MM.1S (cell line): ENCODE data around the gene CEP170B.

Experiments used
- DNase-seq: peaks from one replicate; pipeline ENCODE4 v3.0.0-alpha.2; 2015
- H2AFZ ChIP-seq: fragments of 300-600 bp; sonication (generic); 2 replicates; pipeline ENCODE4 v1.6.0; 2016; ENCODE audit warnings: antibody characterized with exemption, low read length
- H3F3A ChIP-seq: fragments of 300-600 bp; sonication (generic); 2 replicates; pipeline ENCODE4 v1.6.1; 2016; ENCODE audit warnings: mild to moderate bottlenecking, antibody characterized with exemption, low read length, moderate library complexity, mixed read lengths; ENCODE audit not compliant: insufficient read depth
- H3K27ac ChIP-seq: fragments of 300-600 bp; sonication (generic); 2 replicates; pipeline ENCODE4 v1.5.1; 2016; ENCODE audit warnings: mild to moderate bottlenecking, low read length
- H3K27me3 ChIP-seq: fragments of 300-600 bp; sonication (generic); replicated peaks from 2 replicates; pipeline ENCODE4 v1.6.0; 2016; ENCODE audit warnings: low read length; ENCODE audit not compliant: insufficient read depth
- H3K36me3 ChIP-seq: fragments of 300-600 bp; sonication (generic); replicated peaks from 2 replicates; pipeline ENCODE4 v1.6.1; 2016; ENCODE audit warnings: mild to moderate bottlenecking, low read length, mixed read lengths; ENCODE audit not compliant: insufficient read depth
- H3K4me1 ChIP-seq: fragments of 300-600 bp; sonication (generic); 2 replicates; pipeline ENCODE4 v1.6.1; 2016; ENCODE audit warnings: low read length, mixed read lengths
- H3K4me2 ChIP-seq: fragments of 300-600 bp; sonication (generic); 2 replicates; pipeline ENCODE4 v1.6.0; 2016; ENCODE audit warnings: low read depth, low read length
- H3K4me3 ChIP-seq: fragments of 300-600 bp; sonication (generic); 2 replicates; pipeline ENCODE4 v1.5.1; 2016; ENCODE audit warnings: low read length, mixed read lengths
- H3K79me2 ChIP-seq: fragments of 300-600 bp; sonication (generic); 2 replicates; pipeline ENCODE4 v1.6.1; 2016; ENCODE audit warnings: mixed run types, low read length, mixed read lengths
- H3K9ac ChIP-seq: fragments of 300-600 bp; sonication (generic); 2 replicates; pipeline ENCODE4 v1.6.1; 2016; ENCODE audit warnings: low read length, mixed read lengths
- H3K9me2 ChIP-seq: fragments of 300-600 bp; sonication (generic); replicated peaks from 2 replicates; pipeline ENCODE4 v1.6.1; 2016; ENCODE audit warnings: mild to moderate bottlenecking, low read length, mixed read lengths; ENCODE audit not compliant: insufficient read depth
- H3K9me3 ChIP-seq: fragments of 300-600 bp; sonication (generic); replicated peaks from 2 replicates; pipeline ENCODE4 v1.6.1; 2016; ENCODE audit warnings: mild to moderate bottlenecking, low read length, mixed read lengths; ENCODE audit not compliant: insufficient read depth
- H4K20me1 ChIP-seq: fragments of 300-600 bp; sonication (generic); 2 replicates; pipeline ENCODE4 v1.6.1; 2016; ENCODE audit warnings: mild to moderate bottlenecking, low read length, moderate library complexity, mixed read lengths; ENCODE audit not compliant: insufficient read depth
- CTCF ChIP-seq: fragments of 300-600 bp; sonication (generic); IDR thresholded peaks from 2 replicates; pipeline ENCODE4 v1.5.1; 2016; ENCODE audit warnings: antibody characterized with exemption, low read length, mixed read lengths
- EZH2 ChIP-seq: fragments of 300-600 bp; sonication (generic); optimal IDR thresholded peaks from 2 replicates; pipeline ENCODE3; 2017; ENCODE audit warnings: low read depth, mild to moderate bottlenecking, antibody characterized with exemption, low read length, mixed read lengths
- EZH2phosphoT487 ChIP-seq: fragments of 300-600 bp; sonication (generic); IDR thresholded peaks from 2 replicates; pipeline ENCODE4 v1.6.1; 2018; ENCODE audit warnings: antibody characterized with exemption, low read length

Gene CEP170B

GRCh38 chr14:104872469-104873341 lies 7.6 kb downstream of the CEP170B start:
- H3K27me3 ChIP-seq: no peaks in the 10 kb centered on the region
- H3K9me2 ChIP-seq: no peaks in the 10 kb centered on the region
- no peak overlapping the region for H2AFZ ChIP-seq
- no peak for DNase-seq
- no peaks in the 10 kb centered on the region for H3F3A ChIP-seq
- no peak overlapping the region for H3K9ac ChIP-seq
- no peak overlapping the region for H3K4me3 ChIP-seq
- H3K4me2 ChIP-seq: no peak overlapping the region
- H3K27ac ChIP-seq: no peak overlapping the region
- no peaks in the 10 kb centered on the region for H4K20me1 ChIP-seq
- H3K36me3 ChIP-seq: no peaks in the 10 kb centered on the region
- no peaks in the 10 kb centered on the region for H3K4me1 ChIP-seq
- H3K9me3 ChIP-seq: no peaks in the 10 kb centered on the region
- TF ChIP-seq EZH2 (no peak), EZH2phosphoT487 (no peak), CTCF (no peak)
- no peaks in the 10 kb centered on the region for H3K79me2 ChIP-seq

- Histone ChIP-seq H3K27me3 (no peaks in the 10 kb centered on the region), H3K4me1 (no peaks in the 10 kb centered on the region), H3F3A (no peaks in the 10 kb centered on the region), H2AFZ (no peak overlapping the region), H3K27ac (no peak overlapping the region), H3K9me3 (no peaks in the 10 kb centered on the region), H3K9me2 (no peaks in the 10 kb centered on the region), H3K79me2 (no peaks in the 10 kb centered on the region), H4K20me1 (no peaks in the 10 kb centered on the region), H3K36me3 (no peaks in the 10 kb centered on the region), H3K4me3 (no peak overlapping the region), H3K9ac (no peak overlapping the region), H3K4me2 (no peak overlapping the region)
- TF ChIP-seq CTCF (no peak), EZH2 (no peak), EZH2phosphoT487 (no peak)
- no peak for DNase-seq
Measured at GRCh38 chr14:104873380-104874055, 8.4 kb downstream of the CEP170B start.

GRCh38 chr14:104874110-104874531 lies 9.1 kb downstream of the CEP170B start:
- Histone ChIP-seq H3K4me2 (no peak overlapping the region), H3K79me2 (no peaks in the 10 kb centered on the region), H3K9me2 (no peaks in the 10 kb centered on the region), H3K4me1 (no peaks in the 10 kb centered on the region), H2AFZ (no peak overlapping the region), H3F3A (no peaks in the 10 kb centered on the region), H3K9me3 (no peaks in the 10 kb centered on the region), H4K20me1 (no peaks in the 10 kb centered on the region), H3K27me3 (no peaks in the 10 kb centered on the region), H3K36me3 (no peaks in the 10 kb centered on the region), H3K4me3 (no peak overlapping the region), H3K9ac (no peak overlapping the region), H3K27ac (no peak overlapping the region)
- TF ChIP-seq CTCF: no peak
- no peak for TF ChIP-seq EZH2
- TF ChIP-seq EZH2phosphoT487: no peak
- DNase-seq: no peak
